Stimulated activated CD4-positive, alpha-beta T cell treated with anti-CD3 and anti-CD28 coated beads, Interleukin-4, amount 100 ng/mL, for 4 hours (primary cell): ENCODE measurements around the gene CDC42BPA.

Experiments used
- DNase-seq, 2 experiments: peaks; one replicate each; pipeline ENCODE4 v3.0.0-alpha.2; 2020

CDC42BPA gene

GRCh38 chr1:226976276-226976977 is 341.9 kb downstream of the CDC42BPA start:
- no peak for DNase-seq

DNA sequence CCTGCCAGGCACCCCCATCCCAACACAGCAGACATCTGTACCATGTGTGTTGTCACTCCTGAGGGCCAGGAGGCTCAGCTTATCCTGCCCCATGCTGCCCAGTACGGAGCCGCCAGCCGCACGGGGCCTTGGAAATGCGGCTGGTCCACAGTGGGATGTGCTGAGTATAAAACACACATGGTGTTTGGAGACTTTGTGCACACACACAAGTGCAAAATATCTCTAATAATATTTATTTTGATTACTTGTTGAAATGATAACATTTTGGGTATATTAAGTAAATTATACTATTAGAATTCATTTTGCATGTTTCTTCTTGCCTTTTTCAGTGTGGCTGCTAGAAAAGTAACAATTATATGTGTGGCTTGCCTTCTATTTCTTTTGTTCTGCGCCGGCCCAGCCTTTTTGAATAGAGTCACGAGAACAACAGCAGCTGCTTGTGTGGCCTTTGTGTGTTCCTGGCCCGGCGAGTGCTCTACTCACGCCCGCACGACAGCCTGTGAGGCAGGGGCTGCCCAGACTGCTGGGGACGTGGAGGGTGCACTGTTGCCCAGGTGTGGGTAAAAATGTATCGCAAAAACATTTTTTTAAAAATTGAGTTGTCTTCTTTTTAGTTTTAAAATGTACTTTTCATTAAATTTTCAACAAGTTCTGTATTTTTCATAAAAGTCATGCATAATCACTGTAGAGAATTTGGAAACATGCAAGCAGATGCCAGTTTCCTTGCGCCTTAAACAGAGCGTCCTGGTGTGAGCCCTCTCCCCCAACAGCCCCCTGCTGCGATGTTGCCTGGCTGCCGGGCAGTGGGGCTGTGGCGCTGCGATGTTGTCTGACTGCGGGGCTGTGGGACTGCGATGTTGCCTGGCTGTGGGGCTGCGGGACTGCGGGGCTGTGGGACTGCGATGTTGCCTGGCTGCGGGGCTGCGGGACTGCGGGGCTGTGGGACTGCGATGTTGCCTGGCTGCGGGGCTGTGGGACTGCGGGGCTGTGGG is 342.7 kb downstream of the CDC42BPA start:
- no peak for DNase-seq

GRCh38 chr1:226974544-226975258 is 343.6 kb downstream of the CDC42BPA start:
- DNase-seq = no peak

DNA sequence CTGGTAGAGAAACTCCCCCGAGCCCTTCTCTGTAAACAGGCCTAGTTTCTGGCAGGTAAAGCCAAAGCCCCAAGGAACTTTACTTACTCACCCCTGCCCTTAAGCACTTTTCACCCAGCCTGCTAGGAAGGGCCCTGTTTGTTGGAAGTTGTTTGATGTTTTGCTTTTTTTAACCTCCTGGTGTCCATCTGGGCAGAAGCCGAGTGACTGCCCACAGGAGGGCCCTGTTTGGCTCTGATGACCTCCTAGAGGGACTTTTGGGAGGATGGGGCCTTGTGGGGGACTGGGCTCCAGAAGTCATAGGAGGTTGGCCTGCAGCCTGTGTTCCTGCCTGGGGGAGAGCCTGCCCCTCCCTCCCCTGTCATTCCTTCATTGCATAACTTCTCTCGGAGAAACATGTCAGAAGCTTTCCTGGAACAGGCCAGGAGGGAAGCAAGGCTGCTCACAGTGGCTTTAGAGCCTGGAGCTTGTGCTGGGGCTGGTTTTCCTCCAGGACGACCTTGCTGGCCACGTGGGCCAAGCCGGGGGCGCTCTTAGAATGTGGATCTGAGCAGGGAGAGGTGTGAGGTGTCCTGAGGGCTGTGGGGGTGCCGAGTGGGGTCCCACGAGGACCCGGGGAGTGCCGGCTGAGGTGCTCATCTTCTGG is 344.3 kb downstream of the CDC42BPA start:
- no peak for DNase-seq

- DNase-seq = no peak
These were observed 344.9 kb downstream of the CDC42BPA start for GRCh38 chr1:226973371-226973897.

- no peak for DNase-seq
These were observed 345.4 kb downstream of the CDC42BPA start for GRCh38 chr1:226972931-226973330.

DNA sequence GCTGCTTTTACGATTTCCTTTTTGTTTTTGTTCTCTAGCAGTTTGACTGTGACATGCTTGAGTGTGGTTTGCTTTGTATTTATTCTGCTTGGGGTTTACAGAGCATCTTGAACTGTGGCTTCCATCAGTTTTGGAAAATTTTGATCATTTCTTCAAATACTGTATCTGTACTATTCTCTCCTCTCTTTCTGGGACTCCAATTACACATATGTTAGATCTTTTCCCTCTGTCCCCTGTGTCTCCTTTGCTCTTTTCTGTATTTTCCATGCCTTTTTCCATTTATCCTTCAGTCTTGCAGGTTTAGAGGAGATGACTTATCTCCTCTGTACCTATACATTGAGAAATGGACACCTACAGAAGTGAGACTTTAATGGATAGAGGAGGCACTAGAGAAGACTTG is 346.5 kb downstream of the CDC42BPA start:
- no peak for DNase-seq

GRCh38 chr1:226967665-226968064 is 350.6 kb downstream of the CDC42BPA start:
- DNase-seq = no peak

DNA sequence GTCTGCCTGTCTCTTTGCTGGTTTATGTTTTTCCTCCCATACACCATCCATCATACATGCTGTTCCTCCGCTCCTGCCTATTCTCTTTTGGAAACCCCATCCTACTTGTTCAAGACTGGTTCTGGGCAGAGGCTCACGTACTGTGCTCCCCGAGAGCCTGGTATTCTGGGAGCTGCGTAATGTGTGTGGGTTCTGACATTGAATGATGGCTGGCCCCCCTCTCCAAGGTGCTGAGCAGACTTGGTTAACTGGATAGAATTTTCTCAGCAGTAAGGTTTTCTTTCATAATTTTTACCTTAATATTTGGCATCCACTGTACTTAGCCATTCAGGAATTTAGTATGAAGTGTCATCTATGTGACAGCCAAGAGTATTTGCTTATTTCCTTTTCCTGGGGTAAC is 351.6 kb downstream of the CDC42BPA start:
- DNase-seq = no peak

GRCh38 chr1:226965581-226966440 is 352.5 kb downstream of the CDC42BPA start:
- no peak for DNase-seq

- no peak for DNase-seq
These were observed 353.4 kb downstream of the CDC42BPA start for GRCh38 chr1:226964611-226965486.

DNA sequence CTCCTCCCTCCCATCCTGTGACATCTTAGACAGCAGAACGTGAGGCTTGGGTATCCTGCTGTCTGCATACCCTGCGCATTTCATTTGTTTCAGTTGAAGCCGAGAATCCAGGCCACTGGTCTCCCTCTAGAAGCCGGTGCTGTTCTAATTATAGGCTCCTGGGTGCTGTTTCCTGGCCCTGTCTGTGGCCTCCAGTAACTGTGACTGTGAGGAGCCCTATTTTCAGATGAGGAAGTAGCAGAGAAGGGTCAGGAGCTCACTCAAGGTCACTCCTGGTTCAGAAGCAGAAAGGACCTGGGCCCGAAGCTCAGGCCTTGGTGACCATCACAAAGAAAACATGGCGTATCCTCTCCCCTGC is 354.2 kb downstream of the CDC42BPA start:
- no peak for DNase-seq

DNA sequence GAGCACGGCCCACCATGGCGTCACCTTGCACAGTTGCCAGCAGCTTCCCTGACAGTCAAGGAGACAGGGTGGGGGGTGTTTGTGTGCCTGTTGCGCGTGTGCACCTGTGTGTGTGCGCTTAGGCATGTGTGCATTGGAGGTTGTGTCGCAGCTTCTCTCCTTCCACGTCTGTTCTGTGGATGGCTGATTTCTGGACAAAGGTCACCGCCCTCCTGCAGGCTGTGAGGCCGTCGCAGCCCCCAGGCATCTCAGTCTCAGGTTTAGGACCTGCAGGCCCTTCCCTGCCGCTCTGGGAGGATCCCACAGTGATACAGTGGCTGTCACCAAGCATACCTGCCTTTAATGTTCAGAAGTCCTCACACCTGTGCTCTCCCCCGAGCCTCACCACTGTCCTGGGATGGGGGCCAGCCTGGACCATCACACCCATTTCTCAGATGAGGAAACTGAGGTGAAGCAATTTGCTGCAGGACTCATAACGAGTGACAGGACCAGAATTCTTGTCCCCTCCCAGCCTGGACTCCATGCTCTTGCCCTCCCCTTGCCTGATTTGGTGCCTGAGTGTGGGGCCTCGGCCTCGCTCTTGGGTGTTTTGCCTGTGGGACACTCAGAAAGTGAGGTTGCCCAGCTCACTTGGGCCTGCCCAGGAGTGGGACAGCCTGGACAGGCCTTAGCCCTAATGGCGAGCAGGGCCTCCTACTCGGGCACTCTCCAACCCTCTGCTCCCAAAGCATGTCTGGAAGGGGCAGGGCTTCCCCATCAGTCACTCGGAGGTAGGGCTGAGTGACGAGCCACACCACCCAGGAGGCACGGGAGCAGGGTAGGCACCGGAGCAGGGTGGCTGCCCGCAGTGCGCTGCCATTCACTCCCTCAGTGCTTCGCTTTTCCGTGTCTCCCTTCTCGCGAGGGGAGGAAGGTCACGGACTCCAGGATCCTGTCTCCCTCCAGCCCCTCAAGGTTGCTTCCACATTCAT is 355.6 kb downstream of the CDC42BPA start:
- no peak for DNase-seq

GRCh38 chr1:226960944-226961765 is 357.1 kb downstream of the CDC42BPA start:
- peak; percentile 5 to 27 for DNase-seq

- DNase-seq = no peak
These were observed 358.0 kb downstream of the CDC42BPA start for GRCh38 chr1:226960256-226960655.

DNA sequence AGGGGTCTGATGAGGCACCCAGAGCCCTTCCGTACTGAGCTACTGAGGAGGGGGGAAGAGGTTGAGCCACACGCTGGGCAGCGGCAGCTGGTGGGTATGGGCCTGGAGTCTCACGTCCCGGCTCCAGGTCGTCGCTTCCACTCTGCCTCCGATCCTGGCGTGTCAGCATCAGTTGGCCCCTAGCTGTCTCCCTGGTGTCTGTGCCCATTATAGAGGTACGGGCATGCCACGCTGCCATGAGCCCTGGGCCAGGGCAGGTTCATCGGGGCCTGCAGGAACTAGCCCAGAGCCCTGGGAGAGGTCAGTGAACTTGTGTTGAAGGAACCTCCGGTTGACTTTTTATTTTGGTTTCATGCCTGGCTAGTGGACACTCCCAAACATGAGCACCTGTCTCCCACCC is 360.0 kb downstream of the CDC42BPA start:
- no peak for DNase-seq

DNA sequence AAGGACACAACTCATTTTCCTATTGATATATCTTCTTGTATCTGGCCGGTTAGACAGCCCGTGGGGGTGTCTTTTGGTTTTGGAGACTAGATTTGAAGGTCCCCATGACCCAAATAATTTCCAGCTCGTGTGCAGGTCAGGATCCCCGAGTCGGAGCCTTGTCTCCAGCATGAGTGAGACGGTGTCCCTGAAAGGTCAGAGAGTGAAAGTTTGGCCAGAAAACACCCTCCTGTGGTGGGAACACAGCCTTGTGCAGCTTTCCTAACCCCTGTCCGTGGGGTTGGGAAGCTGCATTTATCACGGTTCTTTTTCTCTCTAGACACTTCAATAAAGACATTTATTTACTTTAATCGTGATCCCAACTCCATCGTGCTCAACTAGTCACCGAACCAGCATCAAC is 360.6 kb downstream of the CDC42BPA start:
- no peak for DNase-seq

- no peak for DNase-seq
These were observed 361.2 kb downstream of the CDC42BPA start for GRCh38 chr1:226956942-226957713.
